ENCODE measurements around the gene MEOX1.
"Not testable (repeated sequence)": the region's sequence is repeated elsewhere in the genome, so short reads cannot be mapped to it uniquely, and the experiment has no call there.

DNA sequence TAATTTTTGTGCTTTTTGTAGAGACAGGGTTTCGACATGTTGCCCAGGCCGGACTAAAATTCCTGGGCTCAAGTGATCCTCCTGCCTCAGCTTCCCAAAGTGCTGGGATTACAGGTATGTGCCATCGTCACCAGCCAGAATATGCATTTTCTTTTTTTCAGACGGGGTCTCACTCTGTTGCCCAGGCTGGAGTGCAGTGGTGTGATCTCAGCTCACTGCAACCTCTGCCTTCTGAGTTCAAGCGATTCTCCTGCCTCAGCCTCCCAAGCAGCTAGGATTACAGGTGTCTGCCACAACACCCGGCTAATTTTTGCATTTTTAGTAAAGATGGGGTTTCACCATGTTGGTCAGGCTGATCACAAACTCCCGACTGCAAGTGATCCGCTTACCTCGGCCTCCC is 25.2 kb upstream of the MEOX1 start:
- TF ChIP-seq, protein P1, sequence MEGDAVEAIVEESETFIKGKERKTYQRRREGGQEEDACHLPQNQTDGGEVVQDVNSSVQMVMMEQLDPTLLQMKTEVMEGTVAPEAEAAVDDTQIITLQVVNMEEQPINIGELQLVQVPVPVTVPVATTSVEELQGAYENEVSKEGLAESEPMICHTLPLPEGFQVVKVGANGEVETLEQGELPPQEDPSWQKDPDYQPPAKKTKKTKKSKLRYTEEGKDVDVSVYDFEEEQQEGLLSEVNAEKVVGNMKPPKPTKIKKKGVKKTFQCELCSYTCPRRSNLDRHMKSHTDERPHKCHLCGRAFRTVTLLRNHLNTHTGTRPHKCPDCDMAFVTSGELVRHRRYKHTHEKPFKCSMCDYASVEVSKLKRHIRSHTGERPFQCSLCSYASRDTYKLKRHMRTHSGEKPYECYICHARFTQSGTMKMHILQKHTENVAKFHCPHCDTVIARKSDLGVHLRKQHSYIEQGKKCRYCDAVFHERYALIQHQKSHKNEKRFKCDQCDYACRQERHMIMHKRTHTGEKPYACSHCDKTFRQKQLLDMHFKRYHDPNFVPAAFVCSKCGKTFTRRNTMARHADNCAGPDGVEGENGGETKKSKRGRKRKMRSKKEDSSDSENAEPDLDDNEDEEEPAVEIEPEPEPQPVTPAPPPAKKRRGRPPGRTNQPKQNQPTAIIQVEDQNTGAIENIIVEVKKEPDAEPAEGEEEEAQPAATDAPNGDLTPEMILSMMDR (IDR thresholded peaks at IDR 0.05): not testable (repeated sequence)
- TF ChIP-seq POLR2A (IDR thresholded peaks at IDR 0.05): not testable (repeated sequence)

Measured in Peyer's patch (tissue), 4 donors.